Body of pancreas (tissue), 4 donors: ENCODE results near the gene TRUB2. TPM values are rescaled to one million over a fixed set of nuclear protein-coding genes. Genes with fewer than 3 reads are reported as not detected.

Experiments
- ATAC-seq: fragments of 150-250 bp; one replicate; pipeline ENCODE4 v1.9.1; 2016
- DNase-seq, 4 donors: peaks; one replicate each; pipeline ENCODE4 v3.0.0-alpha.2; 2019
- H3K27ac ChIP-seq, 4 donors: fragments of 200-600 bp; sonication (generic); 1 replicate in 3 of 4; 2 replicates in 1 of 4; pipeline versions ENCODE4 v1.5.1 to v1.6.1; 2016 to 2019; ENCODE audit warnings: mild to moderate bottlenecking in 1 of 4, mixed read lengths in 1 of 4, moderate library complexity in 1 of 4
- H3K27me3 ChIP-seq, 2 donors: fragments of 200-600 bp; sonication (generic); one replicate each; pipeline ENCODE4 v1.6.0; 2016; ENCODE audit warnings: mild to moderate bottlenecking in 1 of 2
- H3K36me3 ChIP-seq, 2 donors: fragments of 200-600 bp; sonication (generic); replicated peaks in 1 of 2; 2 replicates each; pipeline ENCODE4 v1.5.1; 2016; ENCODE audit warnings: low read depth in 2 of 2; ENCODE audit not compliant: insufficient read depth in 1 of 2
- H3K4me1 ChIP-seq: fragments of 200-600 bp; sonication (generic); one replicate; pipeline ENCODE4 v1.6.0; 2016
- H3K4me3 ChIP-seq, 2 donors: fragments of 200-600 bp; sonication (generic); 1 replicate in 1 of 2; 2 replicates in 1 of 2; pipeline ENCODE4 v1.5.1; 2016 to 2019
- H3K9me3 ChIP-seq, 3 donors: fragments of 200-600 bp; sonication (generic); 1 replicate in 2 of 3; 2 replicates in 1 of 3; pipeline ENCODE4 v1.5.1; 2016
- CTCF ChIP-seq, 7 experiments: fragments of 450-650 bp in 4 of 7; fragments of 200-600 bp in 3 of 7; sonication (generic) in 3 of 7; IDR thresholded peaks; one replicate each; pipeline ENCODE4 v1.5.1; 2016 to 2019; ENCODE audit warnings: antibody characterized with exemption in 7 of 7
- POLR2A ChIP-seq, 3 donors: fragments of 450-650 bp; IDR thresholded peaks; one replicate each; pipeline ENCODE4 v1.6.1; 2016; ENCODE audit warnings: antibody characterized with exemption in 3 of 3, mild to moderate bottlenecking in 2 of 3
- WGBS, 2 donors: methylation state at CpG; one replicate each; pipeline ENCODE4 v1.1.5; 2017; 5-methylcytosine and 5-hydroxymethylcytosine counted together
- intact Hi-C: fragments of 100-400 bp; cut with DNase I; formaldehyde crosslinking; loops from one replicate; pipeline ENCODE4 v1.15.1; 2023
- total RNA-seq, 2 donors: library from RNA; depleted of rRNA; stranded (reverse); fragments of >200 nt; gene quantifications; one replicate each; pipeline ENCODE4 v1.1.0, GENCODE V29; 2016

TRUB2 gene, protein sequence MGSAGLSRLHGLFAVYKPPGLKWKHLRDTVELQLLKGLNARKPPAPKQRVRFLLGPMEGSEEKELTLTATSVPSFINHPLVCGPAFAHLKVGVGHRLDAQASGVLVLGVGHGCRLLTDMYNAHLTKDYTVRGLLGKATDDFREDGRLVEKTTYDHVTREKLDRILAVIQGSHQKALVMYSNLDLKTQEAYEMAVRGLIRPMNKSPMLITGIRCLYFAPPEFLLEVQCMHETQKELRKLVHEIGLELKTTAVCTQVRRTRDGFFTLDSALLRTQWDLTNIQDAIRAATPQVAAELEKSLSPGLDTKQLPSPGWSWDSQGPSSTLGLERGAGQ
- total RNA-seq: 10 to 100 TPM in 1 of 2 donors, 1 to 10 TPM in 1; 6.3 to 11.4 TPM

- Histone ChIP-seq H3K27me3 (no peaks in the 10 kb centered on the region), H3K9me3 (no peaks in the 10 kb centered on the region), H3K4me1 (peaks cover 24% of the 10 kb centered on the region), H3K36me3 (peaks cover 0 to 4% of the 10 kb centered on the region in 2 donors), H3K4me3 (peak within 1 kb of the TSS; percentile 77 to 88), H3K27ac (peak within 1 kb of the TSS; percentile 82 to 93 (median 88))
- DNase-seq: peak; percentile 93 to 97 (median 95)
- intact Hi-C loops: no loop called here
- peak; percentile 98 for ATAC-seq
- TF ChIP-seq POLR2A (IDR thresholded peaks at IDR 0.05) (peak in 2 of 3 donors; percentile 50 to 63), CTCF (IDR thresholded peaks at IDR 0.05) (no peak)
- 1% methylated on average over 80 of the region's 83 CpGs; no CpG with 5 or more reads in 1 of the 2 donors for WGBS, 2 donors
Observed at GRCh38 chr9:128322404-128323211, at the start of gene TRUB2, which contains the start of gene COQ4. Gene TRUB2 (minus strand): TSS chr9:128322447. CDS start chr9:128322408, 39 bp downstream. Gene COQ4 (plus strand): TSS chr9:128322839. CDS start chr9:128322859, 20 bp downstream.

DNA sequence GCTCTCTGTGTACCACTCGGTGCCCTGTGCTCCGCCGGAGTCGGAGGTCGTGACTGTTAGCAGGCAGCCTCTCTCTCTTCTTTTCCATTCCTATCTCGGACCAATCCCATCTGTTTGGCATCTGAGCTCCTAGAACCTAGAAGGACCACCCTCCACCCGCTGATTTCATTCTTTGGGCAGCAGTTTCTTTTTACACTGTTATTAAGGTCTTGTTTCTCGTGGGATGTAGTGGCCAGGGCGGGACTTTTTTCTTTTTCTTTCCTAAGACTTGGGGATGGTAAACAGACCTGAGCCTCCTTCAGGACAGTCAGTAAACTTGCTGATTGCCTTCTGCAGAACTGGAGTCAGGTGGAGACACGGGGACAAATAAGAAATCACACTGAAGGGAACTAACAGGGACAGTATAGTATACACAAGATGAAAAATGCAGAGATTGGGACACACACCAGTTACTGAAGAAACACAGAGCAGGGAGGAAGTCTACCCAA is 49.4 kb upstream of the TRUB2 start:
- peak overlapping the region; percentile 77 to 88 for H3K4me3 ChIP-seq
- intact Hi-C loops: no loop called here

DNA sequence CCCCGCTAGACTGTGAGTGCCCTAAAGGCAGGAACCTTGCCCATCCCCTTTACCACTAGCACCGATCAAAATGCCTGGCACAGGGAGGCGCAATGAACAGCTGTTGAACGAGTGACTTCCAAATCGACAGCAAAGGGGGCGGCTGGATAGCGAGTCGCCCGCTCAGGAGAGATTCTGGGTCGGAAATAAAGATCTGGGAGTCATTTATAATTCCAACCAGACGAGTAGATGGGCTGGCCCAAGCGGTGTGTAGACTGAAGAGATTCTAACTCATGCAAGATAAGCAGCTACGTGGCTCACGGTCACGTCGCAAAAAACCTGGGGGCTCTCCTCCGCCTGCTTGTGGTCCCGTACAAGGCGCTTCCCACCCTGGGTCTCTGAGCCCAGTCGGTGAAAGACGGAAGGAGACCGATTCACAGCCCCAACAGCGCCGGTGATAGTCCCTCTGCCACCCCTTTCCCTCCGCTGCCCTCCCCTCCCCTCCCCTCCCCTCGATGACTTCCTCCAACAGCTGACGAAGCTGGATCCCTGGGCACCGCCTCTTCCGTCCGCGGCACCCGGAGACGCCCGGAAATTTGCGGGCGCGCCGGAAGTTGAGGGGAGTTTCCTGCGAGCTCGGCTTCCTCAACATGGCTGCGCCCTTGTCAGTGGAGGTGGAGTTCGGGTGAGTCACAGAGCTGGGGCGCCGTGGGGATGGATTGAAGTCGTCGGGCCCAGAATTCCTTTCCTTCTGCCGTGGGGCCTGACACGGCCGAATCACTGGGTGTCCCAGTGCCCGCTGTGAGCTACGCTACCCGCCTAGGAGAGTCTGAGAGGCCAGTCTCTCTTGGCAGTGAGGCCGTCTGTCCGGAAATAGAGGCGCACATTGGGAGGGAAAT is 48.7 kb upstream of the TRUB2 start, which contains the start of gene URM1:
URM1 (plus strand) TSS at position 623 of the 878 bp plus-strand sequence; CDS start at position 630, 7 bp downstream.
- H3K9me3 ChIP-seq: no peaks in the 10 kb centered on the region
- H3K4me1 ChIP-seq: peaks cover 20% of the 10 kb centered on the region
- TF ChIP-seq CTCF (IDR thresholded peaks at IDR 0.05) (no peak), POLR2A (IDR thresholded peaks at IDR 0.05) (peak; percentile 78 to 96 (median 96))
- H3K27ac ChIP-seq: peak within 1 kb of the TSS; percentile 79 to 96 (median 93)
- no peaks in the 10 kb centered on the region for H3K36me3 ChIP-seq
- 0% methylated on average over 19 to 54 of the region's 55 CpGs for WGBS, 2 donors
- intact Hi-C loops: no loop called here
- ATAC-seq (peak; percentile 99), DNase-seq (peak; percentile 94 to 95 (median 94))
- peak within 1 kb of the TSS; percentile 77 to 88 for H3K4me3 ChIP-seq
- H3K27me3 ChIP-seq: no peaks in the 10 kb centered on the region

More for the DNA sequence above, 49.4 kb upstream of the TRUB2 start:
- no peak for TF ChIP-seq POLR2A (IDR thresholded peaks at IDR 0.05)
- no peak for TF ChIP-seq CTCF (IDR thresholded peaks at IDR 0.05)
- H3K27ac ChIP-seq: peak overlapping the region; percentile 79 to 96 (median 93)
- no peaks in the 10 kb centered on the region for H3K27me3 ChIP-seq
- ATAC-seq (no peak), DNase-seq (no peak)
- H3K36me3 ChIP-seq: no peaks in the 10 kb centered on the region
- WGBS, 2 donors: 0% methylated on average over 10 of the region's 10 CpGs
- H3K9me3 ChIP-seq: no peaks in the 10 kb centered on the region
- H3K4me1 ChIP-seq: peaks cover 20% of the 10 kb centered on the region

- intact Hi-C loops: no loop called here
Observed at GRCh38 chr9:128370367-128370751, 48.1 kb upstream of the TRUB2 start.

More at GRCh38 chr9:128370367-128370751, 48.1 kb upstream of the TRUB2 start:
- peak overlapping the region; percentile 77 to 88 for H3K4me3 ChIP-seq
- H3K36me3 ChIP-seq: no peaks in the 10 kb centered on the region
- no peak for TF ChIP-seq CTCF (IDR thresholded peaks at IDR 0.05)
- no peak for TF ChIP-seq POLR2A (IDR thresholded peaks at IDR 0.05)
- H3K27me3 ChIP-seq: no peaks in the 10 kb centered on the region
- no peaks in the 10 kb centered on the region for H3K9me3 ChIP-seq
- H3K4me1 ChIP-seq: peaks cover 20% of the 10 kb centered on the region
- peak overlapping the region; percentile 79 to 96 (median 93) for H3K27ac ChIP-seq
- DNase-seq (no peak), ATAC-seq (no peak)
